GM23248 (cell line): ENCODE data around the gene SLC6A9. TPM values are rescaled to one million over a fixed set of nuclear protein-coding genes. Genes with fewer than 3 reads are reported as not detected.

Source experiments
- DNase-seq: peaks from one replicate; pipeline ENCODE4 v3.0.0-alpha.2; 2015
- H2AFZ ChIP-seq: fragments of 200-600 bp; sonication (generic); 2 replicates; pipeline ENCODE4 v1.6.1; 2016; ENCODE audit warnings: antibody characterized with exemption
- H3F3A ChIP-seq: fragments of 200-600 bp; sonication (generic); 2 replicates; pipeline ENCODE4 v1.6.1; 2016; ENCODE audit warnings: mild to moderate bottlenecking, antibody characterized with exemption, mixed run types; ENCODE audit not compliant: insufficient read depth
- H3K27ac ChIP-seq: fragments of 200-600 bp; sonication (generic); 2 replicates; pipeline ENCODE4 v1.5.1; 2016; ENCODE audit warnings: mild to moderate bottlenecking
- H3K27me3 ChIP-seq: fragments of 200-600 bp; sonication (generic); replicated peaks from 2 replicates; pipeline ENCODE4 v1.6.1; 2016; ENCODE audit warnings: mild to moderate bottlenecking; ENCODE audit not compliant: insufficient read depth
- H3K36me3 ChIP-seq: fragments of 200-600 bp; sonication (generic); 2 replicates; pipeline ENCODE4 v1.6.1; 2016; ENCODE audit warnings: low read depth, mild to moderate bottlenecking
- H3K4me1 ChIP-seq: fragments of 200-600 bp; sonication (generic); 2 replicates; pipeline ENCODE4 v1.6.1; 2016; ENCODE audit warnings: mild to moderate bottlenecking; ENCODE audit not compliant: insufficient read depth
- H3K4me2 ChIP-seq: fragments of 200-600 bp; sonication (generic); one replicate; pipeline ENCODE4 v1.6.1; 2016; ENCODE audit warnings: mild to moderate bottlenecking; ENCODE audit not compliant: unreplicated experiment
- H3K4me3 ChIP-seq: fragments of 200-600 bp; sonication (generic); 2 replicates; pipeline ENCODE4 v1.5.1; 2016; ENCODE audit warnings: mild to moderate bottlenecking
- H3K79me2 ChIP-seq: fragments of 200-600 bp; sonication (generic); 2 replicates; pipeline ENCODE4 v1.6.1; 2016; ENCODE audit warnings: mild to moderate bottlenecking; ENCODE audit not compliant: insufficient read depth
- H3K9ac ChIP-seq: fragments of 200-600 bp; sonication (generic); 2 replicates; pipeline ENCODE4 v1.6.1; 2016; ENCODE audit warnings: mild to moderate bottlenecking
- H3K9me2 ChIP-seq: fragments of 200-600 bp; sonication (generic); 2 replicates; pipeline ENCODE4 v1.6.1; 2016; ENCODE audit warnings: mixed run types, mild to moderate bottlenecking, moderate library complexity; ENCODE audit not compliant: insufficient read depth
- H3K9me3 ChIP-seq: fragments of 200-600 bp; sonication (generic); one replicate; pipeline ENCODE4 v1.6.1; 2017; ENCODE audit warnings: low read depth
- H4K20me1 ChIP-seq: fragments of 200-600 bp; sonication (generic); 2 replicates; pipeline ENCODE4 v1.6.0; 2016; ENCODE audit not compliant: insufficient read depth
- EZH2 ChIP-seq: fragments of 200-600 bp; sonication (generic); IDR thresholded peaks from 2 replicates; pipeline ENCODE4 v1.6.1; 2018; ENCODE audit warnings: antibody characterized with exemption, mild to moderate bottlenecking; ENCODE audit not compliant: insufficient read depth, poor library complexity, severe bottlenecking
- EZH2phosphoT487 ChIP-seq: fragments of 200-600 bp; sonication (generic); IDR thresholded peaks from 2 replicates; pipeline ENCODE4 v1.6.1; 2018; ENCODE audit warnings: antibody characterized with exemption, moderate library complexity, mild to moderate bottlenecking, low read depth; ENCODE audit not compliant: insufficient read depth
- WGBS, 2 experiments: methylation state at CpG; one replicate each; pipeline ENCODE4 v1.1.6; 2015 to 2017; ENCODE audit warnings: low lambda C conversion rate in 2 of 2, low coverage in 1 of 2; ENCODE audit errors: missing lambda C conversion rate in 2 of 2; 5-methylcytosine and 5-hydroxymethylcytosine counted together
- in situ Hi-C: fragments of 300-500 bp; cut with MboI; formaldehyde crosslinking; loops from 2 replicates; pipeline ENCODE4 v1.15.0; 2020
- polyA plus RNA-seq: library from polyadenylated mRNA; unstranded; fragments of >200 nt; fragmentation: Nextera tagmentation; extraction: Ambion mirVana; gene quantifications from 2 replicates; pipeline ENCODE4 v1.2.1, GENCODE V29; 2016
- total RNA-seq: library from RNA; depleted of rRNA; stranded (reverse); fragments of >200 nt; shearing (Covaris generic); gene quantifications from 2 replicates; pipeline ENCODE4 v1.2.3, GENCODE V29; 2014

SLC6A9 gene
- total and polyA plus RNA-seq, 2 experiments from 2014 or later: 22.2 to 34.6 TPM

DNA sequence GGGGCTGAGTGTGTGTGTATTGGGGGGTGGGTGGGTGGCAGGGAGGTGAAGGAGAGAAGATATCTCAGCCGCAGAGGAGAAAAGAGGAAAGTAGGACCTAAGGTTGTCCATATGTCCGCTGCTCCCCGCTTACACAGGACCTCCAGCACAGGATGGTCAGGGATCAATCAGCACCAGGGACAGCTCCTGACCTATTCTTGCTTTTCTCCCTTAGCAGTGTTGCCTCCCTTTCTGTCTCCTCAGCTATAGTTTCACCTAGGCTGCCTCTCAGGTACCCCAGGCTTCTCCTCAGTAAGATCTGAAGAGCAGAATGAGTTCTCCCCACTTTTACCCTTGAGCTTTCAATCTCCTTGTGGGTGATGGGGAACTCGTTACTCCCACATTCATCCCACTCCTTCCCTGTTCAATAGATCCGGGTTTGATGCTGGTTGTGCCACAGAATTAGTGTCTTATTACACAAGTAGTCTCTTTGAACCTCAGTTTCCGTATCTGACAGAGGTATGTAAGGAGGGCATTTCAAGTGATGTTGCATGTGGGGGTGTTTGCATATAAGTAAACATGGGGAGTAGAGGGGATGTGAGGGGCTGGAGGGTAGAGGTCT, 62.8 kb downstream of the SLC6A9 start:
- WGBS, 2 experiments: 75 to 96% methylated on average over 3 to 6 of the region's 6 CpGs
- H2AFZ ChIP-seq: no peak overlapping the region
- H3K9ac ChIP-seq: no peak overlapping the region
- peaks cover 7% of the 10 kb centered on the region; the same call in 1 of the 2 replicates for H3K4me1 ChIP-seq
- no peaks in the 10 kb centered on the region for H3K9me2 ChIP-seq
- peaks cover 15% of the 10 kb centered on the region for H3K79me2 ChIP-seq
- no peak overlapping the region for H3K4me2 ChIP-seq
- in situ Hi-C loops: no loop called here
- peaks cover 9% of the 10 kb centered on the region for H3F3A ChIP-seq
- H3K4me3 ChIP-seq: no peak overlapping the region
- no peaks in the 10 kb centered on the region for H3K27me3 ChIP-seq
- TF ChIP-seq EZH2phosphoT487 (no peak), EZH2 (no peak)
- peak; percentile 51 for DNase-seq
- no peaks in the 10 kb centered on the region for H3K36me3 ChIP-seq
- no peaks in the 10 kb centered on the region for H4K20me1 ChIP-seq
- no peak overlapping the region for H3K27ac ChIP-seq
- H3K9me3 ChIP-seq: no peaks in the 10 kb centered on the region

DNA sequence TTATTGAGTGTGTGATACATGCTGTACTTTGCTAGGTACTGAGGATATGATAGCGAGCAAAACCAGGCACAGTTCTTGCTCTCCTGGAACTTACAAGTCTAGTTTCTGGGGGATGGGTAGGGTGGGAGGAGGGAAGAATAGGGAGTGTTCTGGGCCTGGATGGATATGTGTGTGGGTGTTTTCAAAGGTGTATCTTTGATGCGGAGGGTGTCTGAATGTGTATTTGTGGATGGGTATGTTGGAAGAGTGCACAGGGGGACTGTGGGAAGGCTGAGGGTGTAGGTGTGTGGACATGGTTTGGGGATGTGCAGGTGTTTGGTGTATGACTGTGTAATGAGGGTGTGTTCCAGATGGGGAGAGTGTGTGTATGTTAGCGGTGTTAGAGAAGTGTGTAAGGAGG, 65.9 kb downstream of the SLC6A9 start:
- Histone ChIP-seq H3K4me2 (no peak overlapping the region), H3K79me2 (peaks cover 3% of the 10 kb centered on the region), H4K20me1 (no peaks in the 10 kb centered on the region), H3K9me3 (no peaks in the 10 kb centered on the region), H3K9me2 (no peaks in the 10 kb centered on the region), H3K4me1 (no peaks in the 10 kb centered on the region), H3K27ac (no peak overlapping the region), H3K36me3 (no peaks in the 10 kb centered on the region; the same call in 1 of the 2 replicates), H3K27me3 (no peaks in the 10 kb centered on the region), H2AFZ (no peak overlapping the region), H3F3A (peaks cover 9% of the 10 kb centered on the region), H3K9ac (no peak overlapping the region), H3K4me3 (no peak overlapping the region)
- WGBS, 2 experiments: 93 to 100% methylated on average over 2 of the region's 3 CpGs
- no peak for TF ChIP-seq EZH2
- no peak for TF ChIP-seq EZH2phosphoT487
- in situ Hi-C loops: no loop called here
- no peak for DNase-seq

DNA sequence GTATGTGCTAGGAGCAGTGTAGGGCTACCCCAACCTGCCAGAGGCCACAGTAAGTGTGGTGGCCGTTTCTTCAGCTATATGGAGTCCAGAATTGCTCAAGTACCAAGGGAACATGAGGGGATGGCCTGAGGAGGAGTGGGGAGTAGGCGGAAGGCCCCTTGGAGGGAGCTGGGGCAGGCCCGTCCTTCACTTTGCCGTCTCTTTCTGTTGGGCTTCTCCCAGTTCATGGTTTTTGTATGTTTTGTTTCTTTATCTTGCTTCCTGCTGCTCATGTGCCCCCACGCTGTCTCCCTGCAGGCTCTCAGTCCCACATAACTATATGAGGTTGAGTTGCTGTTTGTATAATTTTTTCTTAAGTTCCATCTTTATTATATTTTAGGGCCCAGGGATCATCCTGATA, 67.4 kb downstream of the SLC6A9 start:
- Histone ChIP-seq H3K36me3 (no peaks in the 10 kb centered on the region; the same call in 1 of the 2 replicates), H3K4me2 (no peak overlapping the region), H3K9me2 (no peaks in the 10 kb centered on the region), H3K4me3 (no peak overlapping the region), H3K79me2 (no peaks in the 10 kb centered on the region), H3K9me3 (no peaks in the 10 kb centered on the region), H3K9ac (no peak overlapping the region), H4K20me1 (no peaks in the 10 kb centered on the region), H3K4me1 (no peaks in the 10 kb centered on the region), H2AFZ (no peak overlapping the region), H3K27me3 (no peaks in the 10 kb centered on the region), H3F3A (peaks cover 5% of the 10 kb centered on the region), H3K27ac (no peak overlapping the region)
- WGBS, 2 experiments: 75 to 78% methylated on average over 5 of the region's 5 CpGs
- no peak for TF ChIP-seq EZH2phosphoT487
- no peak for TF ChIP-seq EZH2
- in situ Hi-C loops: no loop called here
- no peak for DNase-seq

DNA sequence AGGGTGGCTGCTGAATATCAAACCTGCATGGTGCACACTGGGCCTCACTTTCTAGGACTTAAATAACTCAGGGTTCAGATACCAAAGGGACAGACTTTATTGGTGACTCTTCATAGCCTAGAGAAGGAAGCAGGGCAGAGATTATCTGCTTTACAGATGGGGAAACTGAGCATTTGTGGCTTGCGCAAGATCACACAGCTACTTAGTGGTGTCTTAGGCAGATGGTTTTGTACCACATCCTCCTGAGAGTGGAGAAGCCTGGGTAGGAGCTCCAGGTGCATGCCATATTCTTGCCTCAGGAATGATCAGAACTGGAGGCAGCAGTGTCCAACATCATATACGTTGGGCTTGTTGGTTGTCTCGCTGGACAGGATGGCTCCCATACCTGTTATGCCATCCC, 68.3 kb downstream of the SLC6A9 start:
- in situ Hi-C loops: no loop called here
- no peaks in the 10 kb centered on the region for H4K20me1 ChIP-seq
- H3K4me2 ChIP-seq: no peak overlapping the region
- no peak overlapping the region for H3K9ac ChIP-seq
- H3K36me3 ChIP-seq: no peaks in the 10 kb centered on the region; the same call in 1 of the 2 replicates
- no peak overlapping the region for H2AFZ ChIP-seq
- no peaks in the 10 kb centered on the region for H3K27me3 ChIP-seq
- no peaks in the 10 kb centered on the region for H3K9me3 ChIP-seq
- 85 to 93% methylated on average over 3 of the region's 3 CpGs for WGBS, 2 experiments
- TF ChIP-seq EZH2 (no peak), EZH2phosphoT487 (no peak)
- no peak overlapping the region for H3K4me3 ChIP-seq
- no peaks in the 10 kb centered on the region for H3K79me2 ChIP-seq
- no peak overlapping the region for H3K27ac ChIP-seq
- no peaks in the 10 kb centered on the region for H3K4me1 ChIP-seq
- H3F3A ChIP-seq: no peaks in the 10 kb centered on the region
- no peaks in the 10 kb centered on the region for H3K9me2 ChIP-seq
- no peak for DNase-seq

DNA sequence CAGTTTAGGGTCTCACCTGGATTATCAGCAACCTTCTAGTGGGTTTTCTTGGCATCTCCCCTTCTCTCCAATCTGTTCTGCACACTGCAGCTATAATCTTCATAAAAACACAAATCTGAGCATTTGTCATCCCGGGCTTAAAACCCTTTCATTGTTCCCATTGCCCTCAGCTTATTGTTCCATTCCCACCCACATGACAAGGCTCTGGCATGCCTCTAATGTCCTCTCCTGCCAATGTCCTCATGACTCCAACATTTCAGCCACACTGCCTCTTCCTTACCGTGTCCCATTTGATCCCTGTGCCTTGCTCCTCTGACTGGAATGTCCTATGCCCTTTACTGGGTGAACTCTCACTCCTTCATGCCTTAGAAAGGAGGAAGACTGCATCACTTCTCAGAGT, 68.9 kb downstream of the SLC6A9 start:
- no peak overlapping the region for H3K27ac ChIP-seq
- no peaks in the 10 kb centered on the region for H3K4me1 ChIP-seq
- no peak overlapping the region for H3K4me2 ChIP-seq
- peaks cover 2% of the 10 kb centered on the region; the same call in 1 of the 2 replicates for H3K36me3 ChIP-seq
- H3K9me3 ChIP-seq: no peaks in the 10 kb centered on the region
- H3F3A ChIP-seq: no peaks in the 10 kb centered on the region
- H3K9ac ChIP-seq: no peak overlapping the region
- TF ChIP-seq EZH2phosphoT487 (no peak), EZH2 (no peak)
- H3K4me3 ChIP-seq: no peak overlapping the region
- H3K27me3 ChIP-seq: no peaks in the 10 kb centered on the region
- no peaks in the 10 kb centered on the region for H3K9me2 ChIP-seq
- 34 to 47% methylated on average over 2 of the region's 2 CpGs for WGBS, 2 experiments
- no peak overlapping the region for H2AFZ ChIP-seq
- no peaks in the 10 kb centered on the region for H4K20me1 ChIP-seq
- in situ Hi-C loops: no loop called here
- no peak for DNase-seq
- H3K79me2 ChIP-seq: no peaks in the 10 kb centered on the region
